ENCODE results near the gene NECAP2. TPM values are rescaled to one million over a fixed set of nuclear protein-coding genes. Genes with fewer than 3 reads are reported as not detected.
"Not testable (repeated sequence)": the region's sequence is repeated elsewhere in the genome, so short reads cannot be mapped to it uniquely, and the experiment has no call there.

NECAP2 gene
- total and polyA plus RNA-seq, 2 donors (not counting 3 experiments of a cell fraction or from before 2014, with no cell fraction given), result 101 to 148 TPM

- H3K4me1 ChIP-seq (ENCODE audit: control insufficient read depth, extremely low read depth, insufficient read depth, low read length); dilution Hi-C loops (cut with MboI; ENCODE audit: extremely low pct_ligation_motif_present, low sequenced_read_pairs); H4K20me1 ChIP-seq (replicated peaks; ENCODE audit: control insufficient read depth, extremely low read depth, insufficient read depth, low read length); H3K9ac ChIP-seq (replicated peaks; ENCODE audit: extremely low read depth, insufficient read depth, low read length); H3K4me2 ChIP-seq (ENCODE audit: insufficient read depth, low read length); FAIRE-seq; H3K9me3 ChIP-seq (replicated peaks; ENCODE audit: control insufficient read depth, insufficient read depth, low read length); DNase-seq (ENCODE audit: low read depth, low spot score); H3K27me3 ChIP-seq (ENCODE audit: control insufficient read depth in 2 of 2, insufficient read depth in 2 of 2, low read length in 2 of 2); H2AFZ ChIP-seq (ENCODE audit: low read depth, low read length); H3K9me1 ChIP-seq (replicated peaks; ENCODE audit: control insufficient read depth, extremely low read depth, insufficient read depth, low read length); H3K79me2 ChIP-seq (ENCODE audit: control insufficient read depth, insufficient read depth, low read length); H3K4me3 ChIP-seq (replicated peaks in 1 of 3; ENCODE audit: insufficient read depth in 1 of 3, low read depth in 1 of 3, low read length in 3 of 3); POLR2A ChIA-PET; intact Hi-C loops (cut with micrococcal nuclease); BruUV-seq (replicated peaks); H3K27ac ChIP-seq (ENCODE audit: insufficient read depth, low read depth, low read length): not testable (repeated sequence)
- CTCF ChIA-PET, result interaction anchor here (0.5 kb wide), 1 partner anchor 18 kb away, joined by 3 read pairs; no protein-coding TSS in a partner anchor
- TF ChIP-seq CTCF (IDR thresholded peaks at IDR 0.05; ENCODE audit: extremely low read depth in 1 of 2, insufficient read depth in 1 of 2, low read depth in 1 of 2, low read length in 2 of 2), result peak in 1 of 2 donors; percentile 4
- peaks cover 0 to 16% of the 10 kb centered on the region in 2 experiments for H3K36me3 ChIP-seq (ENCODE audit: control insufficient read depth in 2 of 2, extremely low read depth in 1 of 2, insufficient read depth in 2 of 2, low read length in 2 of 2)
Measured at GRCh38 chr1:16474891-16475290, 34.4 kb downstream of the NECAP2 start.

GRCh38 chr1:16475771-16476770, 35.5 kb downstream of the NECAP2 start:
- H3K4me1 ChIP-seq (ENCODE audit: control insufficient read depth, extremely low read depth, insufficient read depth, low read length); H3K9ac ChIP-seq (replicated peaks; ENCODE audit: extremely low read depth, insufficient read depth, low read length); H3K9me3 ChIP-seq (replicated peaks; ENCODE audit: control insufficient read depth, insufficient read depth, low read length); DNase-seq (ENCODE audit: low read depth, low spot score); H3K79me2 ChIP-seq (ENCODE audit: control insufficient read depth, insufficient read depth, low read length); H4K20me1 ChIP-seq (replicated peaks; ENCODE audit: control insufficient read depth, extremely low read depth, insufficient read depth, low read length); H3K9me1 ChIP-seq (replicated peaks; ENCODE audit: control insufficient read depth, extremely low read depth, insufficient read depth, low read length); intact Hi-C loops (cut with micrococcal nuclease); BruUV-seq (replicated peaks); H2AFZ ChIP-seq (ENCODE audit: low read depth, low read length); FAIRE-seq; H3K4me3 ChIP-seq (replicated peaks in 1 of 3; ENCODE audit: insufficient read depth in 1 of 3, low read depth in 1 of 3, low read length in 3 of 3); H3K27me3 ChIP-seq (ENCODE audit: control insufficient read depth in 2 of 2, insufficient read depth in 2 of 2, low read length in 2 of 2); H3K4me2 ChIP-seq (ENCODE audit: insufficient read depth, low read length); H3K27ac ChIP-seq (ENCODE audit: insufficient read depth, low read depth, low read length); POLR2A ChIA-PET; dilution Hi-C loops (cut with MboI; ENCODE audit: extremely low pct_ligation_motif_present, low sequenced_read_pairs); CTCF ChIA-PET: not testable (repeated sequence)
- peaks cover 0 to 16% of the 10 kb centered on the region in 2 experiments for H3K36me3 ChIP-seq (ENCODE audit: control insufficient read depth in 2 of 2, extremely low read depth in 1 of 2, insufficient read depth in 2 of 2, low read length in 2 of 2)
